HG02571 (cell line): Measurements from ENCODE around the gene ADCYAP1R1.

Source experiments
- ATAC-seq: cut with Tn5 transposase; IDR thresholded peaks from one replicate; pipeline ENCODE4 v1.9.1; 2021; ENCODE audit warnings: mild to moderate bottlenecking, moderate library complexity; ENCODE audit not compliant: unreplicated experiment

ADCYAP1R1 gene

GRCh38 chr7:31036924-31037323 lies 15.2 kb upstream of the ADCYAP1R1 start:
- no peak for ATAC-seq

- ATAC-seq, result no peak
Observed at GRCh38 chr7:31043051-31043471, 9.0 kb upstream of the ADCYAP1R1 start.

- ATAC-seq, result no peak
Observed at GRCh38 chr7:31044529-31044928, 7.6 kb upstream of the ADCYAP1R1 start.

GRCh38 chr7:31046723-31047122 lies 5.4 kb upstream of the ADCYAP1R1 start:
- no peak for ATAC-seq

- ATAC-seq, result no peak
Observed at GRCh38 chr7:31047313-31048146, 4.6 kb upstream of the ADCYAP1R1 start.

- ATAC-seq, result no peak
Observed at GRCh38 chr7:31049005-31049765, 2.9 kb upstream of the ADCYAP1R1 start.

GRCh38 chr7:31052487-31052840 lies 356 bp downstream of the ADCYAP1R1 start:
- ATAC-seq, result no peak

- ATAC-seq, result no peak
Observed at GRCh38 chr7:31052841-31053601, 913 bp downstream of the ADCYAP1R1 start.

- ATAC-seq, result no peak
Observed at GRCh38 chr7:31053986-31054385, 1.9 kb downstream of the ADCYAP1R1 start.

GRCh38 chr7:31054608-31055278 lies 2.6 kb downstream of the ADCYAP1R1 start:
- ATAC-seq, result no peak

- ATAC-seq, result no peak
Observed at GRCh38 chr7:31055471-31055870, 3.4 kb downstream of the ADCYAP1R1 start.

GRCh38 chr7:31056775-31057346 lies 4.8 kb downstream of the ADCYAP1R1 start:
- ATAC-seq, result no peak

GRCh38 chr7:31058122-31058521 lies 6.0 kb downstream of the ADCYAP1R1 start:
- no peak for ATAC-seq

- ATAC-seq, result no peak
Observed at GRCh38 chr7:31058688-31059087, 6.6 kb downstream of the ADCYAP1R1 start.

GRCh38 chr7:31059551-31059950 lies 7.4 kb downstream of the ADCYAP1R1 start:
- no peak for ATAC-seq

- no peak for ATAC-seq
Observed at GRCh38 chr7:31061185-31061584, 9.1 kb downstream of the ADCYAP1R1 start.

- no peak for ATAC-seq
Observed at GRCh38 chr7:31062746-31063435, 10.8 kb downstream of the ADCYAP1R1 start.

- ATAC-seq, result no peak
Observed at GRCh38 chr7:31065021-31065593, 13.0 kb downstream of the ADCYAP1R1 start.

GRCh38 chr7:31065840-31066239 lies 13.7 kb downstream of the ADCYAP1R1 start:
- no peak for ATAC-seq
